HepG2 (cell line): ENCODE results near the gene ATP6V1F.

Experiments
- BHLHE40 ChIP-seq: IDR thresholded peaks from 2 replicates; pipeline ENCODE4 v1.6.1; 2011; ENCODE audit warnings: low read length, improper control_type of control experiment
- FOXK1 ChIP-seq: sonication (generic); formaldehyde crosslinking; IDR thresholded peaks from 2 replicates; pipeline ENCODE4 v1.4.0; 2020; ENCODE audit warnings: low read depth, missing genetic modification reagents, borderline replicate concordance
- HHEX ChIP-seq: IDR thresholded peaks from 2 replicates; pipeline ENCODE4 v1.6.1; 2016; ENCODE audit warnings: control low read depth
- HNF4A ChIP-seq: sonication (generic); formaldehyde crosslinking; IDR thresholded peaks from 2 replicates; pipeline ENCODE4 v1.4.0; 2020; ENCODE audit warnings: missing genetic modification reagents
- NR1H2 ChIP-seq: sonication (generic); formaldehyde crosslinking; IDR thresholded peaks from 2 replicates; pipeline ENCODE4 v1.8.1; 2022; ENCODE audit warnings: low read depth, missing genetic modification reagents, borderline replicate concordance
- TAF1 ChIP-seq: sonication (generic); formaldehyde crosslinking; IDR thresholded peaks from 2 replicates; pipeline ENCODE4 v1.4.0; 2020; ENCODE audit warnings: missing genetic modification reagents
- ZBTB1 ChIP-seq: sonication (generic); formaldehyde crosslinking; IDR thresholded peaks from 2 replicates; pipeline ENCODE4 v1.4.0; 2020; ENCODE audit warnings: missing genetic modification reagents, borderline replicate concordance
- ZBTB42 ChIP-seq: sonication (generic); formaldehyde crosslinking; IDR thresholded peaks from 2 replicates; pipeline ENCODE4 v1.5.0; 2020; ENCODE audit warnings: mild to moderate bottlenecking, missing genetic modification reagents
- ZFYVE20 ChIP-seq: sonication (generic); formaldehyde crosslinking; IDR thresholded peaks from 2 replicates; pipeline ENCODE4 v1.8.0; 2023; ENCODE audit warnings: low read depth, mild to moderate bottlenecking, moderate library complexity, missing genetic modification reagents, borderline replicate concordance
- ZNF552 ChIP-seq: sonication (generic); formaldehyde crosslinking; IDR thresholded peaks from 2 replicates; pipeline ENCODE4 v1.9.0; 2022; ENCODE audit warnings: missing genetic modification reagents, mild to moderate bottlenecking, borderline replicate concordance
- ZNF780A ChIP-seq: sonication (generic); formaldehyde crosslinking; IDR thresholded peaks from 2 replicates; pipeline ENCODE4 v1.8.0; 2022; ENCODE audit warnings: mild to moderate bottlenecking, missing genetic modification reagents, moderate library complexity
- ZNF839 ChIP-seq: sonication (generic); formaldehyde crosslinking; IDR thresholded peaks from 2 replicates; pipeline ENCODE4 v1.4.0; 2020; ENCODE audit warnings: missing genetic modification reagents, mild to moderate bottlenecking, borderline replicate concordance
- TF ChIP-seq, protein P1 (sequence below): sonication (generic); formaldehyde crosslinking; IDR thresholded peaks from 2 replicates; pipeline ENCODE4 v1.5.0; 2020; ENCODE audit warnings: mild to moderate bottlenecking, missing genetic modification reagents, moderate library complexity
- TF ChIP-seq, protein P2 (sequence below), 2 experiments: IDR thresholded peaks; 2 replicates each; pipeline ENCODE4 v1.6.1; 2011 to 2012; ENCODE audit warnings: low read length in 2 of 2, borderline replicate concordance in 1 of 2, low read depth in 1 of 2, mild to moderate bottlenecking in 1 of 2, moderate library complexity in 1 of 2

DNA sequence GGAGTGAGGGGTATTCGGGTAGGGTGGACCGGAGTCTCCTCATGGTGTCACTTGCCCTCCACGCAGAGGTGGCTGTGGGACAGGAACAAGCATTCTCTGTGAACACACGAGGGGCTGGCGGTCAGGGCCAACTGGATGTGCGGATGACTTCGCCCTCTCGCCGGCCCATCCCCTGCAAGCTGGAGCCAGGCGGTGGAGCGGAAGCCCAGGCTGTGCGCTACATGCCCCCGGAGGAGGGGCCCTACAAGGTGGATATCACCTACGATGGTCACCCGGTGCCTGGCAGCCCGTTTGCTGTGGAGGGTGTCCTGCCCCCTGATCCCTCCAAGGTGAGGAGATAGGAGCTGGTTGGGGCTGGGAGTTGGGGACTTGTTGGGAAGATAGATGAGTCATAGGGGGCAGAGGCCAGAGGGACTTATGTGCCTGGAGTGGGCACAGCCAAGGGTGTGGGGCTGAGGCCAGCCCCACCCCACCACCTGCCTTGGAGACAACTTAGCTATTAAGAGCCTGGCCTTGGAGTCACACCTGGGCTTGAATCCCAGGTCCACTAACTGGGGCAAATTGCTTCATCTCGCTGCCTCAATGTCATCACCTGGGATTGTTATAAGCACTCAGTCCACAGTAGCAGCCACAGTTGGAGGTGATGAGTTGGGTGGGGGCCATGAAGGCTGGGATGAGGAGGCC lies 18.6 kb upstream of the ATP6V1F start:
- TF ChIP-seq, protein P1, sequence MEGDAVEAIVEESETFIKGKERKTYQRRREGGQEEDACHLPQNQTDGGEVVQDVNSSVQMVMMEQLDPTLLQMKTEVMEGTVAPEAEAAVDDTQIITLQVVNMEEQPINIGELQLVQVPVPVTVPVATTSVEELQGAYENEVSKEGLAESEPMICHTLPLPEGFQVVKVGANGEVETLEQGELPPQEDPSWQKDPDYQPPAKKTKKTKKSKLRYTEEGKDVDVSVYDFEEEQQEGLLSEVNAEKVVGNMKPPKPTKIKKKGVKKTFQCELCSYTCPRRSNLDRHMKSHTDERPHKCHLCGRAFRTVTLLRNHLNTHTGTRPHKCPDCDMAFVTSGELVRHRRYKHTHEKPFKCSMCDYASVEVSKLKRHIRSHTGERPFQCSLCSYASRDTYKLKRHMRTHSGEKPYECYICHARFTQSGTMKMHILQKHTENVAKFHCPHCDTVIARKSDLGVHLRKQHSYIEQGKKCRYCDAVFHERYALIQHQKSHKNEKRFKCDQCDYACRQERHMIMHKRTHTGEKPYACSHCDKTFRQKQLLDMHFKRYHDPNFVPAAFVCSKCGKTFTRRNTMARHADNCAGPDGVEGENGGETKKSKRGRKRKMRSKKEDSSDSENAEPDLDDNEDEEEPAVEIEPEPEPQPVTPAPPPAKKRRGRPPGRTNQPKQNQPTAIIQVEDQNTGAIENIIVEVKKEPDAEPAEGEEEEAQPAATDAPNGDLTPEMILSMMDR: no peak
- TF ChIP-seq HNF4A (CRISPR knock-in tag) (no peak), HHEX (CRISPR knock-in tag) (no peak), ZFYVE20 (CRISPR knock-in tag) (no peak), BHLHE40 (no peak), ZNF552 (CRISPR knock-in tag) (no peak), ZBTB42 (CRISPR knock-in tag) (no peak), NR1H2 (CRISPR knock-in tag) (no peak), ZNF780A (no peak), TAF1 (CRISPR knock-in tag) (no peak), FOXK1 (CRISPR knock-in tag) (no peak), ZNF839 (CRISPR knock-in tag) (no peak), ZBTB1 (CRISPR knock-in tag) (no peak)
- TF ChIP-seq, protein P2, sequence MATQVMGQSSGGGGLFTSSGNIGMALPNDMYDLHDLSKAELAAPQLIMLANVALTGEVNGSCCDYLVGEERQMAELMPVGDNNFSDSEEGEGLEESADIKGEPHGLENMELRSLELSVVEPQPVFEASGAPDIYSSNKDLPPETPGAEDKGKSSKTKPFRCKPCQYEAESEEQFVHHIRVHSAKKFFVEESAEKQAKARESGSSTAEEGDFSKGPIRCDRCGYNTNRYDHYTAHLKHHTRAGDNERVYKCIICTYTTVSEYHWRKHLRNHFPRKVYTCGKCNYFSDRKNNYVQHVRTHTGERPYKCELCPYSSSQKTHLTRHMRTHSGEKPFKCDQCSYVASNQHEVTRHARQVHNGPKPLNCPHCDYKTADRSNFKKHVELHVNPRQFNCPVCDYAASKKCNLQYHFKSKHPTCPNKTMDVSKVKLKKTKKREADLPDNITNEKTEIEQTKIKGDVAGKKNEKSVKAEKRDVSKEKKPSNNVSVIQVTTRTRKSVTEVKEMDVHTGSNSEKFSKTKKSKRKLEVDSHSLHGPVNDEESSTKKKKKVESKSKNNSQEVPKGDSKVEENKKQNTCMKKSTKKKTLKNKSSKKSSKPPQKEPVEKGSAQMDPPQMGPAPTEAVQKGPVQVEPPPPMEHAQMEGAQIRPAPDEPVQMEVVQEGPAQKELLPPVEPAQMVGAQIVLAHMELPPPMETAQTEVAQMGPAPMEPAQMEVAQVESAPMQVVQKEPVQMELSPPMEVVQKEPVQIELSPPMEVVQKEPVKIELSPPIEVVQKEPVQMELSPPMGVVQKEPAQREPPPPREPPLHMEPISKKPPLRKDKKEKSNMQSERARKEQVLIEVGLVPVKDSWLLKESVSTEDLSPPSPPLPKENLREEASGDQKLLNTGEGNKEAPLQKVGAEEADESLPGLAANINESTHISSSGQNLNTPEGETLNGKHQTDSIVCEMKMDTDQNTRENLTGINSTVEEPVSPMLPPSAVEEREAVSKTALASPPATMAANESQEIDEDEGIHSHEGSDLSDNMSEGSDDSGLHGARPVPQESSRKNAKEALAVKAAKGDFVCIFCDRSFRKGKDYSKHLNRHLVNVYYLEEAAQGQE (IDR thresholded peaks at IDR 0.05; ENCODE audit: borderline replicate concordance in 1 of 2, low read depth in 1 of 2, low read length in 2 of 2): no peak
